Muscle of leg (tissue), 11 donors: ENCODE measurements around the gene SNAPC1. TPM values are rescaled to one million over a fixed set of nuclear protein-coding genes. Genes with fewer than 3 reads are reported as not detected.

ENCODE experiments used
- DNase-seq: peaks from one replicate; pipeline ENCODE4 v3.0.0; 2013
- H3K27ac ChIP-seq: one replicate; pipeline ENCODE4 v1.5.1; 2013; ENCODE audit warnings: mild to moderate bottlenecking, low read length, control low read depth
- H3K27me3 ChIP-seq: one replicate; pipeline ENCODE4 v1.6.1; 2013; ENCODE audit warnings: low read length; ENCODE audit not compliant: control insufficient read depth, insufficient read depth
- H3K36me3 ChIP-seq: one replicate; pipeline ENCODE4 v1.6.1; 2013; ENCODE audit warnings: low read length; ENCODE audit not compliant: control insufficient read depth, insufficient read depth
- H3K4me1 ChIP-seq: one replicate; pipeline ENCODE4 v1.6.1; 2013; ENCODE audit warnings: low read length; ENCODE audit not compliant: control insufficient read depth, insufficient read depth
- H3K4me3 ChIP-seq: one replicate; pipeline ENCODE4 v1.5.1; 2013; ENCODE audit warnings: low read length, control low read depth
- H3K9me3 ChIP-seq: replicated peaks from 2 replicates; pipeline ENCODE4 v1.6.1; 2013; ENCODE audit warnings: low read depth, low read length; ENCODE audit not compliant: control insufficient read depth
- WGBS: methylation state at CpG from one replicate; pipeline ENCODE4 v1.1.5; 2013; ENCODE audit warnings: missing lambda C conversion rate; ENCODE audit not compliant: insufficient coverage; 5-methylcytosine and 5-hydroxymethylcytosine counted together
- polyA plus RNA-seq, 8 donors: library from polyadenylated mRNA; unstranded; fragments of 120-200 nt; gene quantifications; one replicate each; pipeline versions ENCODE4 v1.2.1 to v1.2.3, GENCODE V29; 2013; ENCODE audit warnings: inconsistent platforms in 1 of 8, low replicate concordance in 1 of 8; ENCODE audit not compliant: insufficient read length in 8 of 8, insufficient read depth in 1 of 8
- total RNA-seq: library from RNA; stranded (reverse); fragments of 120-200 nt; gene quantifications from one replicate; pipeline ENCODE4 v1.2.4, GENCODE V29; 2013

SNAPC1 gene
- total and polyA plus RNA-seq, 9 donors, result 4.6 to 6.5 (median 5.7) TPM

- H3K4me3 ChIP-seq, result no peak overlapping the region
- no peaks in the 10 kb centered on the region for H3K9me3 ChIP-seq
- no peak overlapping the region for H3K27ac ChIP-seq
- H3K4me1 ChIP-seq, result peaks cover 12% of the 10 kb centered on the region
- no peak for DNase-seq
- 93% methylated on average over 5 of the region's 7 CpGs for WGBS
- H3K27me3 ChIP-seq, result no peaks in the 10 kb centered on the region
- H3K36me3 ChIP-seq, result no peaks in the 10 kb centered on the region
These were observed 2.3 kb upstream of the SNAPC1 start for GRCh38 chr14:61759878-61760277.

GRCh38 chr14:61761557-61761956, 663 bp upstream of the SNAPC1 start:
- 57% methylated on average over 1 of the region's 5 CpGs for WGBS
- H3K27ac ChIP-seq, result peak overlapping the region; percentile 97
- no peak for DNase-seq
- no peaks in the 10 kb centered on the region for H3K36me3 ChIP-seq
- peak overlapping the region; percentile 93 for H3K4me3 ChIP-seq
- H3K4me1 ChIP-seq, result peaks cover 12% of the 10 kb centered on the region
- no peaks in the 10 kb centered on the region for H3K27me3 ChIP-seq
- H3K9me3 ChIP-seq, result no peaks in the 10 kb centered on the region

- Histone ChIP-seq H3K27ac (no peak overlapping the region), H3K4me1 (peaks cover 12% of the 10 kb centered on the region), H3K9me3 (no peaks in the 10 kb centered on the region), H3K36me3 (peaks cover 2% of the 10 kb centered on the region), H3K4me3 (no peak overlapping the region), H3K27me3 (no peaks in the 10 kb centered on the region)
- WGBS, result no CpG with 5 or more reads among the region's 5 CpGs
- DNase-seq, result no peak
These were observed 2.3 kb downstream of the SNAPC1 start for GRCh38 chr14:61764342-61765122.

- Histone ChIP-seq H3K9me3 (no peaks in the 10 kb centered on the region), H3K4me3 (no peak overlapping the region), H3K27ac (no peak overlapping the region), H3K36me3 (peaks cover 8% of the 10 kb centered on the region), H3K27me3 (no peaks in the 10 kb centered on the region), H3K4me1 (peaks cover 12% of the 10 kb centered on the region)
- no peak for DNase-seq
- WGBS, result 71% methylated on average over 9 of the region's 15 CpGs
These were observed 3.2 kb downstream of the SNAPC1 start for GRCh38 chr14:61765225-61765943.

- Histone ChIP-seq H3K4me3 (no peak overlapping the region), H3K4me1 (peaks cover 12% of the 10 kb centered on the region), H3K36me3 (peaks cover 13% of the 10 kb centered on the region), H3K9me3 (no peaks in the 10 kb centered on the region), H3K27me3 (no peaks in the 10 kb centered on the region), H3K27ac (no peak overlapping the region)
- no peak for DNase-seq
- WGBS, result 50% methylated on average over 2 of the region's 5 CpGs
These were observed 3.9 kb downstream of the SNAPC1 start for GRCh38 chr14:61766151-61766550.

GRCh38 chr14:61768240-61768639, 6.0 kb downstream of the SNAPC1 start:
- Histone ChIP-seq H3K27me3 (no peaks in the 10 kb centered on the region), H3K4me1 (peaks cover 5% of the 10 kb centered on the region), H3K27ac (no peak overlapping the region), H3K9me3 (no peaks in the 10 kb centered on the region), H3K4me3 (no peak overlapping the region), H3K36me3 (peaks cover 26% of the 10 kb centered on the region)
- no CpG with 5 or more reads among the region's 3 CpGs for WGBS
- DNase-seq, result no peak

GRCh38 chr14:61769893-61770292, 7.7 kb downstream of the SNAPC1 start:
- DNase-seq, result no peak
- no peak overlapping the region for H3K4me3 ChIP-seq
- no peaks in the 10 kb centered on the region for H3K4me1 ChIP-seq
- WGBS, result no CpG with 5 or more reads among the region's 3 CpGs
- no peaks in the 10 kb centered on the region for H3K9me3 ChIP-seq
- no peaks in the 10 kb centered on the region for H3K27me3 ChIP-seq
- H3K36me3 ChIP-seq, result peaks cover 29% of the 10 kb centered on the region
- no peak overlapping the region for H3K27ac ChIP-seq

- 100% methylated on average over 1 of the region's 1 CpG for WGBS
- no peaks in the 10 kb centered on the region for H3K9me3 ChIP-seq
- H3K27me3 ChIP-seq, result no peaks in the 10 kb centered on the region
- H3K36me3 ChIP-seq, result peaks cover 37% of the 10 kb centered on the region
- H3K4me3 ChIP-seq, result no peak overlapping the region
- H3K27ac ChIP-seq, result no peak overlapping the region
- no peak for DNase-seq
- no peaks in the 10 kb centered on the region for H3K4me1 ChIP-seq
These were observed 12.6 kb downstream of the SNAPC1 start for GRCh38 chr14:61774861-61775260.

- no peak overlapping the region for H3K27ac ChIP-seq
- H3K27me3 ChIP-seq, result no peaks in the 10 kb centered on the region
- no peak overlapping the region for H3K4me3 ChIP-seq
- H3K36me3 ChIP-seq, result peaks cover 20% of the 10 kb centered on the region
- no peaks in the 10 kb centered on the region for H3K4me1 ChIP-seq
- DNase-seq, result no peak
- H3K9me3 ChIP-seq, result no peaks in the 10 kb centered on the region
- WGBS, result 60% methylated on average over 1 of the region's 3 CpGs
These were observed 17.9 kb downstream of the SNAPC1 start for GRCh38 chr14:61780125-61780524.

- H3K4me1 ChIP-seq, result no peaks in the 10 kb centered on the region
- H3K36me3 ChIP-seq, result peaks cover 3% of the 10 kb centered on the region
- no peaks in the 10 kb centered on the region for H3K9me3 ChIP-seq
- WGBS, result 93% methylated on average over 5 of the region's 5 CpGs
- H3K4me3 ChIP-seq, result no peak overlapping the region
- H3K27ac ChIP-seq, result no peak overlapping the region
- no peak for DNase-seq
- H3K27me3 ChIP-seq, result no peaks in the 10 kb centered on the region
These were observed 35.1 kb downstream of the SNAPC1 start for GRCh38 chr14:61797309-61797708.
